Activated naive CD4-positive, alpha-beta T cell treated with anti-CD3 and anti-CD28 coated beads for 36 hours (primary cell): ENCODE data around the gene REEP5. TPM values are rescaled to one million over a fixed set of nuclear protein-coding genes. Genes with fewer than 3 reads are reported as not detected.

Source experiments
- CTCF ChIA-PET: fragments of 350-600 bp; sonication (Branson Sonifier 250); formaldehyde crosslinking; loops from one replicate; lab custom pipeline; 2021; ENCODE audit warnings: antibody characterized with exemption; lab: Charles Lee
- DNase-seq: peaks from one replicate; pipeline ENCODE4 v3.0.0-alpha.2; 2020
- H3K27ac Mint-ChIP-seq: one replicate; pipeline ENCODE4 v1.8.0; 2021; ENCODE audit warnings: mild to moderate bottlenecking, mixed read lengths
- H3K27me3 Mint-ChIP-seq: one replicate; pipeline ENCODE4 v1.8.0; 2021; ENCODE audit warnings: low read depth, mixed read lengths
- H3K36me3 Mint-ChIP-seq: one replicate; pipeline ENCODE4 v1.8.0; 2021; ENCODE audit warnings: low read depth, mixed read lengths
- H3K4me1 Mint-ChIP-seq: one replicate; pipeline ENCODE4 v1.8.0; 2021; ENCODE audit warnings: low read depth, mixed read lengths
- H3K4me3 Mint-ChIP-seq: one replicate; pipeline ENCODE4 v1.8.0; 2021; ENCODE audit warnings: mild to moderate bottlenecking, moderate library complexity, mixed read lengths
- H3K9me3 Mint-ChIP-seq: one replicate; pipeline ENCODE4 v1.8.0; 2021; ENCODE audit warnings: mixed read lengths
- intact Hi-C: fragments of 100-400 bp; cut with micrococcal nuclease; formaldehyde crosslinking; loops from one replicate; pipeline ENCODE4 v1.15.1; 2023
- total RNA-seq, 2 experiments: library from RNA; stranded (reverse); gene quantifications; one replicate each; pipeline ENCODE4 v1.2.3, GENCODE V29; 2021

Gene REEP5
- total RNA-seq, 2 experiments from 2014 or later: 18.3 to 18.8 TPM

- no peak overlapping the region for H3K4me3 Mint-ChIP-seq
- DNase-seq: no peak
- no peaks in the 10 kb centered on the region for H3K27me3 Mint-ChIP-seq
- H3K36me3 Mint-ChIP-seq: no peaks in the 10 kb centered on the region
- no peak overlapping the region for H3K27ac Mint-ChIP-seq
- H3K4me1 Mint-ChIP-seq: peaks cover 13% of the 10 kb centered on the region
- no peaks in the 10 kb centered on the region for H3K9me3 Mint-ChIP-seq
- CTCF ChIA-PET: no interaction called here
- intact Hi-C loops: no loop called here
These were observed 35.2 kb upstream of the REEP5 start for GRCh38 chr5:112957036-112957808.

- Mint-ChIP-seq H3K27ac (no peak overlapping the region), H3K9me3 (no peaks in the 10 kb centered on the region), H3K4me3 (no peak overlapping the region), H3K4me1 (peaks cover 13% of the 10 kb centered on the region), H3K27me3 (no peaks in the 10 kb centered on the region), H3K36me3 (no peaks in the 10 kb centered on the region)
- DNase-seq: no peak
- CTCF ChIA-PET: no interaction called here
- intact Hi-C loops: no loop called here
These were observed 34.6 kb upstream of the REEP5 start for GRCh38 chr5:112956606-112957005.

- no peaks in the 10 kb centered on the region for H3K9me3 Mint-ChIP-seq
- peaks cover 5% of the 10 kb centered on the region for H3K4me1 Mint-ChIP-seq
- DNase-seq: peak; percentile 26
- H3K4me3 Mint-ChIP-seq: no peak overlapping the region
- no peak overlapping the region for H3K27ac Mint-ChIP-seq
- CTCF ChIA-PET: no interaction called here
- no peaks in the 10 kb centered on the region for H3K36me3 Mint-ChIP-seq
- intact Hi-C loops: no loop called here
- H3K27me3 Mint-ChIP-seq: no peaks in the 10 kb centered on the region
These were observed 29.2 kb upstream of the REEP5 start for GRCh38 chr5:112951124-112951702.

DNA sequence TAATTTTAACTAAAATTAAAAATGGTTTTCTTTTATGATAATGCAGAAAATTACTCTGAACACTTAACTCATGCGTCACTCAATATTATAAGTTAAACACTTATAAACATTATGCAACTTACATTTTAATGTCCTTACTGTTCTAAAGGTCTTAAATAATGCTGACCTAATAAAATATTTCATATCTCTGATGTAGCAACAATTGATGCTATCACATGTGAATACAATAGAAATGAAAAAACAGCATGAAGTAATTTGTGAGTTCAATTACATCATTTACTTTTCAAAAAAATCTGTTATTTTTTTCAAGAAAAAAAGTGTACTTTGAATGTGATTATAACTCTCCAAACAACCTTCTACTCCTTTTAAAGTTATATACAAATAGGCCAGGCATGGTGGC lies 26.4 kb upstream of the REEP5 start:
- CTCF ChIA-PET: no interaction called here
- H3K4me1 Mint-ChIP-seq: peaks cover 9% of the 10 kb centered on the region
- H3K9me3 Mint-ChIP-seq: no peaks in the 10 kb centered on the region
- no peak overlapping the region for H3K27ac Mint-ChIP-seq
- no peak for DNase-seq
- intact Hi-C loops: no loop called here
- no peaks in the 10 kb centered on the region for H3K27me3 Mint-ChIP-seq
- no peak overlapping the region for H3K4me3 Mint-ChIP-seq
- H3K36me3 Mint-ChIP-seq: no peaks in the 10 kb centered on the region

DNA sequence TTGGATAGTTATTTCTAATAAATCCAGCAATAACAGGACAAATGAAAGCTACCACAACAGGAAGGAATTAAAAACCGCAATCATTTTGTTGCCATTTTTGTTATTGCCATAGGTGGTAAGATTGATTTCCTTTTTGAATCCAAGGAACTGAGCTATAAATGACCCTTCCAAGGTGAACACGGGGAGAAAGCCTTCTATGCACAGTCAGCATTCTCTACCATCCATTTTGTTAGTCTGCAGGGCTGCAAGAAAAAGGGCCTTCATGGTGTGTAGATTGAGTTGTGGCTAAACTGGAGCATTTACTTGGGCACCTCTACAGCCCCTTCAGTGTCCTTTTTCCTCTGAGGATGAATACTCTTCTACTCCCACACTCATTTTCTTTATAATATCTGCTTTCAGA lies 18.6 kb upstream of the REEP5 start:
- CTCF ChIA-PET: interaction anchor here (0.6 to 1.4 kb wide), 2 partner anchors 18 to 129 kb away, joined by 5 to 6 read pairs; no protein-coding TSS in a partner anchor
- Mint-ChIP-seq H3K27ac (no peak overlapping the region), H3K36me3 (no peaks in the 10 kb centered on the region), H3K4me1 (no peaks in the 10 kb centered on the region), H3K27me3 (no peaks in the 10 kb centered on the region), H3K4me3 (no peak overlapping the region), H3K9me3 (no peaks in the 10 kb centered on the region)
- intact Hi-C loops: no loop called here
- no peak for DNase-seq

GRCh38 chr5:112938286-112938685 lies 16.3 kb upstream of the REEP5 start:
- CTCF ChIA-PET: interaction anchor here (0.7 kb wide), 1 partner anchor 399 kb away, joined by 3 read pairs; no protein-coding TSS in a partner anchor
- no peak overlapping the region for H3K4me3 Mint-ChIP-seq

DNA sequence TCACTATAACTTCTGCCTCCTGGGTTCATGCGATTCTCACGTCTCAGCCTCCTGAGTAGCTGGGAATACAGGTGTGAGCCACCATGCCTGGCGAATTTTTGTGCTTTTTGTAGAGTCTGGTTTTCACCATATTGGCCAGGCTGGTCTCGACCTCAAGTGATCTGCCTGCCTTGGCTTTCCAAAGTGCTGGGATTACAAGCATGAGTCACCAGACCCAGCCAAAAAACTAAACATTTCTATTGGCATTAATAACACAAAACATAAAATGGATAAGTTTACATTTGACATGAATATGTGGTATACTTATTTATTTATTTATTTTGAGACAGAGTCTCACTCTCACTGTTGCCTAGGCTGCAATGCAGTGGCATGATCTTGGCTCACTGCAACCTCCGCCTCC lies 13.6 kb upstream of the REEP5 start:
- intact Hi-C loops: no loop called here
- CTCF ChIA-PET: interaction anchor here (1.6 kb wide), 1 partner anchor 76 kb away, joined by 3 read pairs; no protein-coding TSS in a partner anchor
- no peak for DNase-seq
- H3K36me3 Mint-ChIP-seq: no peaks in the 10 kb centered on the region
- H3K4me1 Mint-ChIP-seq: peaks cover 14% of the 10 kb centered on the region
- H3K4me3 Mint-ChIP-seq: no peak overlapping the region
- H3K9me3 Mint-ChIP-seq: peaks cover 2% of the 10 kb centered on the region
- no peaks in the 10 kb centered on the region for H3K27me3 Mint-ChIP-seq
- H3K27ac Mint-ChIP-seq: no peak overlapping the region

More at GRCh38 chr5:112938286-112938685, 16.3 kb upstream of the REEP5 start:
- DNase-seq: no peak
- peaks cover 2% of the 10 kb centered on the region for H3K9me3 Mint-ChIP-seq
- no peaks in the 10 kb centered on the region for H3K36me3 Mint-ChIP-seq
- no peak overlapping the region for H3K27ac Mint-ChIP-seq
- no peaks in the 10 kb centered on the region for H3K27me3 Mint-ChIP-seq
- H3K4me1 Mint-ChIP-seq: peaks cover 7% of the 10 kb centered on the region
- intact Hi-C loops: no loop called here

DNA sequence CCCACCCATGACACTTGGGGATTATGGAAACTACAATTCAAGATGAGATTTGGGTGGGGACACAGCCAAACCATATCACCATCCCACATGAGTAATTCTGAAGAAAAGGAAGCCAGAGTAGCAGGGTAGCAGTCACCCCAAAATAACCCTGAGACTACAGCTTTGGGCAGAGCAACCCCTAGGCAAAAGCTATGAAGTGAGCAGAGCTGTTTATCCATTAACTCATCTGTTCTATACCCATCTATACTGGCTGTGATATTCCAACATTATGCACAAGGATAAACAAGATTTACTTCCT lies 12.3 kb upstream of the REEP5 start:
- H3K36me3 Mint-ChIP-seq: no peaks in the 10 kb centered on the region
- DNase-seq: no peak
- H3K27me3 Mint-ChIP-seq: no peaks in the 10 kb centered on the region
- H3K27ac Mint-ChIP-seq: no peak overlapping the region
- intact Hi-C loops: loop anchor here (1.0 kb wide), 1 partner anchor 30 kb away; no protein-coding TSS in a partner anchor
- H3K4me3 Mint-ChIP-seq: no peak overlapping the region
- CTCF ChIA-PET: interaction anchor here (0.8 to 2.3 kb wide), 4 partner anchors 11 to 86 kb away, joined by 3 to 11 read pairs (median 4); no protein-coding TSS in a partner anchor
- peaks cover 2% of the 10 kb centered on the region for H3K9me3 Mint-ChIP-seq
- peaks cover 26% of the 10 kb centered on the region for H3K4me1 Mint-ChIP-seq

DNA sequence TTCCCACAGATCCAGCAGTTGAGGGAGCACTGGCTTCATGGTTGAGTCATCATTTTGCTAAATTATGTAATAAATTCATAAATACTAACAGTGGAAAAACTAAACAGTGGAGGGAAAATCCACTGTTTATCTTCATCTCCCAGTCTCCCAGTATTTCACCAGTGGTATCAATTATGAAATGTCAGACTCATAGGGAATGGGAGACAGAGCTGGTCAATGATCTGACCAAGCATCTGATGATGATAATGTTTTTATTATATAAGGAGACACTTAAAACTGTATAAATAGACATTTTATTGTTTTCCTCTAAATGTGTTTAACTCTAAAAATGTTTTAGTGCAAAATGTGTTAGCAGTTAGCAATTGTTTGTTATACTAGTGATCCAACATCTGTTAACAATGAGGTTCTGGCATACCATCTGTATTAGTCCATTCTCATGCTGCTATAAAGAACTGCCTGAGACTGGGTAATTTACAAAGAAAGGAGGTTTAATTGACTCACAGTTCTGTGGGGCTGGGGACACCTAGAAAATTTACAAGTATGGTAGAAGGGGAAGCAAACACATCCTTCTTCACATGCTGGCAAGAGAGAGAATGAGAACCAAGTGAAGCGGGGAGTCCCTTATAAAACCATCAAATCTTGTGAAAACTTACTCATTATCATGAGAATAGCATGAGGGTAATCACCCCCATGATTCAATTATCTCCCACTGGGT lies 11.8 kb upstream of the REEP5 start:
- Mint-ChIP-seq H3K27me3 (no peaks in the 10 kb centered on the region), H3K9me3 (peaks cover 2% of the 10 kb centered on the region), H3K4me3 (no peak overlapping the region), H3K4me1 (peaks cover 30% of the 10 kb centered on the region), H3K27ac (no peak overlapping the region), H3K36me3 (no peaks in the 10 kb centered on the region)
- DNase-seq: no peak
- CTCF ChIA-PET: interaction anchor here (0.8 to 2.3 kb wide), 4 partner anchors 10 to 383 kb away, joined by 3 to 11 read pairs (median 4); no protein-coding TSS in a partner anchor
- intact Hi-C loops: loop anchor here (1.0 kb wide), 1 partner anchor 30 kb away; no protein-coding TSS in a partner anchor

DNA sequence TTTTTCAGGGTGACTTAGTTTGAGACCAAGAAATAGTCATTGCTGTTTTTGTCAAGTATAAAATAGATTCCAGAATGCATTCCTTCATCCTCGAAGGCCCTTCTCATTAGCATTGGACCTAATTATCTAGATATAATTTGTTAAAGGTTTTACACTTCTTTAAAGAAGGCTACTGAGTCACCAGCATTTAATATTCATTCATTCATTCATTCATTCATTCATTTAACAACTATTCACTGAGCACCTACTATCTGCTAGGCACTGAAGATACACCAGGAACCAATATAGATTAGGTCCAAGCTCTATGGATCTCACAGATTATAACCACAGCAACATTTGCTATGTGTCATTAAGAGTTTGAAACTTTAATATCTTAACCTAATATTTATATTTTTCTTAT lies 11.1 kb upstream of the REEP5 start:
- Mint-ChIP-seq H3K36me3 (no peaks in the 10 kb centered on the region), H3K9me3 (peaks cover 2% of the 10 kb centered on the region)

GRCh38 chr5:112931473-112931872 lies 9.4 kb upstream of the REEP5 start:
- CTCF ChIA-PET: interaction anchor here (0.9 kb wide), 1 partner anchor 29 kb away, joined by 7 read pairs; no protein-coding TSS in a partner anchor
- DNase-seq: no peak
- Mint-ChIP-seq H3K27me3 (no peaks in the 10 kb centered on the region), H3K36me3 (no peaks in the 10 kb centered on the region), H3K4me3 (no peak overlapping the region), H3K4me1 (peaks cover 39% of the 10 kb centered on the region), H3K27ac (no peak overlapping the region), H3K9me3 (peaks cover 2% of the 10 kb centered on the region)
- intact Hi-C loops: no loop called here

More for the DNA sequence above, 11.1 kb upstream of the REEP5 start:
- H3K27ac Mint-ChIP-seq: no peak overlapping the region
- no peak overlapping the region for H3K4me3 Mint-ChIP-seq
- DNase-seq: no peak
- CTCF ChIA-PET: interaction anchor here (0.8 to 2.3 kb wide), 2 partner anchors 10 to 382 kb away, joined by 3 to 11 read pairs; no protein-coding TSS in a partner anchor
- no peaks in the 10 kb centered on the region for H3K27me3 Mint-ChIP-seq
- peaks cover 37% of the 10 kb centered on the region for H3K4me1 Mint-ChIP-seq
- intact Hi-C loops: no loop called here

DNA sequence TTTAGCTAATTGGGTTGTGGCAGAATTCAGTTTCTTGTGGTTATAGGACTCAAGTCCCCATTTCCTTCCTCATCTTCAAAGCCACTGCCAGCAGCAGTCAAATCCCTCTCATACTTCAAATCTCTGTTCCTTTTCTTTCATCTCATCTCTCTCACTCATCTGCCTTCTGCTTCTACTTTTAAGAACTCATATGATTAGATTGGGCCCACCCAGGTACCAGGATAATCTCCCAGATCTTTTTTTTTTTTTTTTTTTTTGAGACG lies 8.0 kb upstream of the REEP5 start:
- intact Hi-C loops: loop anchor here (1.0 kb wide), 1 partner anchor 33 kb away; no protein-coding TSS in a partner anchor
- Mint-ChIP-seq H3K4me3 (no peak overlapping the region), H3K27me3 (no peaks in the 10 kb centered on the region), H3K27ac (no peak overlapping the region), H3K4me1 (peaks cover 39% of the 10 kb centered on the region), H3K9me3 (peaks cover 2% of the 10 kb centered on the region), H3K36me3 (no peaks in the 10 kb centered on the region)
- no peak for DNase-seq
- CTCF ChIA-PET: interaction anchor here (0.6 kb wide), 1 partner anchor 69 kb away, joined by 3 read pairs; the partner anchor contains the start of gene SRP19
